ENCODE data around the gene GRK3.

GRCh38 chr22:25643232-25644000 is 78.9 kb downstream of the GRK3 start:
- TF ChIP-seq SRF (IDR thresholded peaks at IDR 0.05; ENCODE audit: low read depth): no peak
- TF ChIP-seq, protein P1, sequence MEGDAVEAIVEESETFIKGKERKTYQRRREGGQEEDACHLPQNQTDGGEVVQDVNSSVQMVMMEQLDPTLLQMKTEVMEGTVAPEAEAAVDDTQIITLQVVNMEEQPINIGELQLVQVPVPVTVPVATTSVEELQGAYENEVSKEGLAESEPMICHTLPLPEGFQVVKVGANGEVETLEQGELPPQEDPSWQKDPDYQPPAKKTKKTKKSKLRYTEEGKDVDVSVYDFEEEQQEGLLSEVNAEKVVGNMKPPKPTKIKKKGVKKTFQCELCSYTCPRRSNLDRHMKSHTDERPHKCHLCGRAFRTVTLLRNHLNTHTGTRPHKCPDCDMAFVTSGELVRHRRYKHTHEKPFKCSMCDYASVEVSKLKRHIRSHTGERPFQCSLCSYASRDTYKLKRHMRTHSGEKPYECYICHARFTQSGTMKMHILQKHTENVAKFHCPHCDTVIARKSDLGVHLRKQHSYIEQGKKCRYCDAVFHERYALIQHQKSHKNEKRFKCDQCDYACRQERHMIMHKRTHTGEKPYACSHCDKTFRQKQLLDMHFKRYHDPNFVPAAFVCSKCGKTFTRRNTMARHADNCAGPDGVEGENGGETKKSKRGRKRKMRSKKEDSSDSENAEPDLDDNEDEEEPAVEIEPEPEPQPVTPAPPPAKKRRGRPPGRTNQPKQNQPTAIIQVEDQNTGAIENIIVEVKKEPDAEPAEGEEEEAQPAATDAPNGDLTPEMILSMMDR (IDR thresholded peaks at IDR 0.05 in 2 of 3, conservative IDR thresholded peaks at IDR 0.05 in 1 of 3; ENCODE audit: borderline replicate concordance in 1 of 3, insufficient read depth in 1 of 3, low read depth in 2 of 3, low read length in 2 of 3): no peak
- TF ChIP-seq ZNF274 (IDR thresholded peaks at IDR 0.05; ENCODE audit: low read depth, low read length): no peak
- TF ChIP-seq POLR2A (IDR thresholded peaks at IDR 0.05; ENCODE audit: borderline replicate concordance, extremely low read depth, insufficient read depth, insufficient read length): no peak
- TF ChIP-seq EZH2phosphoT487 (IDR thresholded peaks at IDR 0.05; ENCODE audit: borderline replicate concordance): no peak
- TF ChIP-seq MAX (IDR thresholded peaks at IDR 0.05): no peak
- no peak for TF ChIP-seq YY1 (IDR thresholded peaks at IDR 0.05; ENCODE audit: extremely low read depth, insufficient replicate concordance, low read depth, low read length)
- no peak for TF ChIP-seq POLR2AphosphoS5 (IDR thresholded peaks at IDR 0.05; ENCODE audit: low read depth, low read length)
- no peak for TF ChIP-seq RAD21 (IDR thresholded peaks at IDR 0.05; ENCODE audit: low read depth)
- no peak for TF ChIP-seq EZH2 (IDR thresholded peaks at IDR 0.05)
